ENCODE data around the gene CFAP99. TPM values are rescaled to one million over a fixed set of nuclear protein-coding genes. Genes with fewer than 3 reads are reported as not detected.

CFAP99 gene
- total and polyA plus RNA-seq, 9 of the 15 experiments (the other 6 are each of a cell fraction or from before 2014, with no cell fraction given) = 0.07 to 0.18 (median 0.09) TPM; not detected in 6

DNA sequence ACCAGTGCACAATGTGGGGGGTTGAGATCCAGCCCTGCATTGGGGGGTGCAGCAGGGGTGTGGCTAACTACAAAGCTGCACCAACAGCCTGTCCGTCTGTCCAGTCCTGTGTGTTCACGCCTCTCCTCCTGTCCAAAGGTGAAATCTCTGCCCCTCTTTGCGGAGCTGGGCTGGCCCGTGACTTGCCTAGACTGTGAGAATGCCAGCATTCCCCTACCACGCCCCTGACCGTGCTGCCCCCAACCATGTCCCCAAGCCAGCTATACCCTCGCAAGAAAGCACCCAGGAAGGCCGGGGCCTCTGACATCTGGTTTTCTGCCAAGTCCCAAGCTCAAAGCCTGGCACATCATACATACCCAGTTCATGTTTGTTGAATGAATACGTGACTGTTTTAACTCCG, 19.5 kb upstream of the CFAP99 start:
- Histone ChIP-seq H3K27me3 (ENCODE audit: control insufficient read depth in 2 of 2, insufficient read depth in 2 of 2, low read length in 2 of 2) (no peaks in the 10 kb centered on the region), H3K9me3 (replicated peaks; ENCODE audit: control insufficient read depth, insufficient read depth, low read depth, low read length) (no peaks in the 10 kb centered on the region), H3K4me3 (no peak overlapping the region), H3K4me2 (ENCODE audit: insufficient read depth, low read length) (no peak overlapping the region), H4K20me1 (replicated peaks; ENCODE audit: control insufficient read depth, insufficient read depth, low read length) (no peaks in the 10 kb centered on the region), H3K27ac (ENCODE audit: extremely low read depth, low read depth, low read length) (no peak overlapping the region), H3K9ac (ENCODE audit: insufficient read depth in 1 of 2, low read depth in 2 of 2, low read length in 2 of 2) (peak overlapping the region in 1 of 2 experiments; percentile 70; a peak in 2 of 4 replicates), H2AFZ (ENCODE audit: low read depth, low read length) (no peak overlapping the region), H3K4me1 (replicated peaks in 1 of 2; ENCODE audit: control insufficient read depth in 2 of 2, insufficient read depth in 2 of 2, low read length in 2 of 2) (peaks cover 49 to 88% of the 10 kb centered on the region in 2 experiments), H3K9me1 (ENCODE audit: control insufficient read depth, insufficient read depth, low read length) (peaks cover 8% of the 10 kb centered on the region), H3K36me3 (ENCODE audit: control insufficient read depth, insufficient read depth, low read length) (peaks cover 12% of the 10 kb centered on the region; the same call in 1 of the 3 replicates), H3K79me2 (ENCODE audit: control insufficient read depth, insufficient read depth, low read length) (peaks cover 78% of the 10 kb centered on the region)
- TF ChIP-seq ZNF764 (CRISPR knock-in tag; IDR thresholded peaks at IDR 0.05; ENCODE audit: low read depth) = no peak
- TF ChIP-seq, protein P1, sequence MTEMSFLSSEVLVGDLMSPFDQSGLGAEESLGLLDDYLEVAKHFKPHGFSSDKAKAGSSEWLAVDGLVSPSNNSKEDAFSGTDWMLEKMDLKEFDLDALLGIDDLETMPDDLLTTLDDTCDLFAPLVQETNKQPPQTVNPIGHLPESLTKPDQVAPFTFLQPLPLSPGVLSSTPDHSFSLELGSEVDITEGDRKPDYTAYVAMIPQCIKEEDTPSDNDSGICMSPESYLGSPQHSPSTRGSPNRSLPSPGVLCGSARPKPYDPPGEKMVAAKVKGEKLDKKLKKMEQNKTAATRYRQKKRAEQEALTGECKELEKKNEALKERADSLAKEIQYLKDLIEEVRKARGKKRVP (CRISPR knock-in tag; IDR thresholded peaks at IDR 0.05) = no peak
- TF ChIP-seq PHTF2 (CRISPR knock-in tag; IDR thresholded peaks at IDR 0.05) = no peak
- no peak for TF ChIP-seq DNMT1 (IDR thresholded peaks at IDR 0.05)
- TF ChIP-seq TAF15 (IDR thresholded peaks at IDR 0.05; ENCODE audit: low read depth, low read length) = no peak
- TF ChIP-seq HOXB6 (CRISPR knock-in tag; IDR thresholded peaks at IDR 0.05; ENCODE audit: borderline replicate concordance) = no peak
- TF ChIP-seq, protein P2, sequence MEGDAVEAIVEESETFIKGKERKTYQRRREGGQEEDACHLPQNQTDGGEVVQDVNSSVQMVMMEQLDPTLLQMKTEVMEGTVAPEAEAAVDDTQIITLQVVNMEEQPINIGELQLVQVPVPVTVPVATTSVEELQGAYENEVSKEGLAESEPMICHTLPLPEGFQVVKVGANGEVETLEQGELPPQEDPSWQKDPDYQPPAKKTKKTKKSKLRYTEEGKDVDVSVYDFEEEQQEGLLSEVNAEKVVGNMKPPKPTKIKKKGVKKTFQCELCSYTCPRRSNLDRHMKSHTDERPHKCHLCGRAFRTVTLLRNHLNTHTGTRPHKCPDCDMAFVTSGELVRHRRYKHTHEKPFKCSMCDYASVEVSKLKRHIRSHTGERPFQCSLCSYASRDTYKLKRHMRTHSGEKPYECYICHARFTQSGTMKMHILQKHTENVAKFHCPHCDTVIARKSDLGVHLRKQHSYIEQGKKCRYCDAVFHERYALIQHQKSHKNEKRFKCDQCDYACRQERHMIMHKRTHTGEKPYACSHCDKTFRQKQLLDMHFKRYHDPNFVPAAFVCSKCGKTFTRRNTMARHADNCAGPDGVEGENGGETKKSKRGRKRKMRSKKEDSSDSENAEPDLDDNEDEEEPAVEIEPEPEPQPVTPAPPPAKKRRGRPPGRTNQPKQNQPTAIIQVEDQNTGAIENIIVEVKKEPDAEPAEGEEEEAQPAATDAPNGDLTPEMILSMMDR (IDR thresholded peaks at IDR 0.05 in 2 of 3, conservative IDR thresholded peaks at IDR 0.05 in 1 of 3; ENCODE audit: insufficient read depth in 2 of 3, low read depth in 1 of 3, low read length in 3 of 3) = no peak
- no peak for TF ChIP-seq SIN3A (IDR thresholded peaks at IDR 0.05; ENCODE audit: borderline replicate concordance in 2 of 2, control insufficient read depth in 1 of 2, low read depth in 2 of 2, low read length in 2 of 2)
- no peak for TF ChIP-seq SNRNP70 (optimal IDR thresholded peaks at IDR 0.05; ENCODE audit: low read depth, low read length)
- no peak for TF ChIP-seq ZNF431 (CRISPR knock-in tag; IDR thresholded peaks at IDR 0.05)
- TF ChIP-seq NFXL1 (CRISPR knock-in tag; IDR thresholded peaks at IDR 0.05) = no peak
- TF ChIP-seq, protein P3, sequence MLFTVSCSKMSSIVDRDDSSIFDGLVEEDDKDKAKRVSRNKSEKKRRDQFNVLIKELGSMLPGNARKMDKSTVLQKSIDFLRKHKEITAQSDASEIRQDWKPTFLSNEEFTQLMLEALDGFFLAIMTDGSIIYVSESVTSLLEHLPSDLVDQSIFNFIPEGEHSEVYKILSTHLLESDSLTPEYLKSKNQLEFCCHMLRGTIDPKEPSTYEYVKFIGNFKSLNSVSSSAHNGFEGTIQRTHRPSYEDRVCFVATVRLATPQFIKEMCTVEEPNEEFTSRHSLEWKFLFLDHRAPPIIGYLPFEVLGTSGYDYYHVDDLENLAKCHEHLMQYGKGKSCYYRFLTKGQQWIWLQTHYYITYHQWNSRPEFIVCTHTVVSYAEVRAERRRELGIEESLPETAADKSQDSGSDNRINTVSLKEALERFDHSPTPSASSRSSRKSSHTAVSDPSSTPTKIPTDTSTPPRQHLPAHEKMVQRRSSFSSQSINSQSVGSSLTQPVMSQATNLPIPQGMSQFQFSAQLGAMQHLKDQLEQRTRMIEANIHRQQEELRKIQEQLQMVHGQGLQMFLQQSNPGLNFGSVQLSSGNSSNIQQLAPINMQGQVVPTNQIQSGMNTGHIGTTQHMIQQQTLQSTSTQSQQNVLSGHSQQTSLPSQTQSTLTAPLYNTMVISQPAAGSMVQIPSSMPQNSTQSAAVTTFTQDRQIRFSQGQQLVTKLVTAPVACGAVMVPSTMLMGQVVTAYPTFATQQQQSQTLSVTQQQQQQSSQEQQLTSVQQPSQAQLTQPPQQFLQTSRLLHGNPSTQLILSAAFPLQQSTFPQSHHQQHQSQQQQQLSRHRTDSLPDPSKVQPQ (CRISPR knock-in tag; IDR thresholded peaks at IDR 0.05; ENCODE audit: borderline replicate concordance) = no peak
- no peak for TF ChIP-seq PML (IDR thresholded peaks at IDR 0.05; ENCODE audit: low read length)
- TF ChIP-seq ZNF785 (CRISPR knock-in tag; IDR thresholded peaks at IDR 0.05) = no peak
- TF ChIP-seq NR3C1 (CRISPR knock-in tag; IDR thresholded peaks at IDR 0.05) = no peak
- TF ChIP-seq HDAC2 (IDR thresholded peaks at IDR 0.05) = no peak
- TF ChIP-seq, protein P4, sequence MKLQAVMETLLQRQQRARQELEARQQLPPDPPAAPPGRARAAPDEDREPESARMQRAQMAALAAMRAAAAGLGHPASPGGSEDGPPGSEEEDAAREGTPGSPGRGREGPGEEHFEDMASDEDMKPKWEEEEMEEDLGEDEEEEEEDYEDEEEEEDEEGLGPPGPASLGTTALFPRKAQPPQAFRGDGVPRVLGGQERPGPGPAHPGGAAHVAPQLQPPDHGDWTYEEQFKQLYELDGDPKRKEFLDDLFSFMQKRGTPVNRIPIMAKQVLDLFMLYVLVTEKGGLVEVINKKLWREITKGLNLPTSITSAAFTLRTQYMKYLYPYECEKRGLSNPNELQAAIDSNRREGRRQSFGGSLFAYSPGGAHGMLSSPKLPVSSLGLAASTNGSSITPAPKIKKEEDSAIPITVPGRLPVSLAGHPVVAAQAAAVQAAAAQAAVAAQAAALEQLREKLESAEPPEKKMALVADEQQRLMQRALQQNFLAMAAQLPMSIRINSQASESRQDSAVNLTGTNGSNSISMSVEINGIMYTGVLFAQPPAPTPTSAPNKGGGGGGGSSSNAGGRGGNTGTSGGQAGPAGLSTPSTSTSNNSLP (IDR thresholded peaks at IDR 0.05; ENCODE audit: borderline replicate concordance, low read depth, low read length) = no peak
- in situ Hi-C loops (cut with MboI) (no loop called here), intact Hi-C loops (cut with micrococcal nuclease) (no loop called here)
- ATAC-seq (no peak), DNase-seq (ENCODE audit: extremely low read depth in 1 of 4, low spot score in 3 of 4) (no peak), FAIRE-seq (no peak)
- ChIA-PET POLR2A (interaction anchor here (0.7 kb wide), 1 partner anchor 9 kb away, joined by 3 read pairs; no protein-coding TSS in a partner anchor), CTCF (ENCODE audit: low intra/inter-chr PET ratio) (no interaction called here)
- WGBS (ENCODE audit: insufficient coverage, low coverage, missing lambda C conversion rate) = 88% methylated on average over 7 of the region's 10 CpGs
- no TSS peak for BruUV-seq (replicated peaks)

Measured in K562 (cell line).